SKM-1 treated with dmso at 0.1 percent for 144 hours (cell line): ENCODE results near the gene CYP2A7.
"Not testable (repeated sequence)": the region's sequence is repeated elsewhere in the genome, so short reads cannot be mapped to it uniquely, and the experiment has no call there.

Experiments
- DNase-seq: peaks from one replicate; lab custom pipeline; 2025; ENCODE audit not compliant: unreplicated experiment; lab: John Stamatoyannopoulos, UW

Gene CYP2A7

DNA sequence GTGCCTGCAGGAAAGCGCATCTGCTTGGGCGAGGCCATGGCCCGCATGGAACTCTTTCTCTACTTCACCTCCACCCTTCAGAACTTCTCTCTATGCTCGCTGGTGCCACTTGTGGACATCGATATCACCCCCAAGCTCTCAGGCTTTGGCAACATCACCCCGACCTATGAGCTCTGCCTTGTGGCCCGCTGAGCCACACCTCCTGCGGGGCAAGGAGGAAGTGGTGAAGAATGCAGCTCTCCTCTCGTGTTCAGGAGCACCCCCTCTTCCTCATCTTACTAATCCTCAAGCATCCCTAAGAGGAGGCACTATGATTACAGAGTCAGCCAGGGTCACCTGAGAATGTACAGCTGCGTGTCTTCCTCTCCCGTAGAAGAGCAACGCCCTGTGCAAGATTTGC is 17.9 kb upstream of the CYP2A7 start:
- peak; percentile 84 for DNase-seq

DNA sequence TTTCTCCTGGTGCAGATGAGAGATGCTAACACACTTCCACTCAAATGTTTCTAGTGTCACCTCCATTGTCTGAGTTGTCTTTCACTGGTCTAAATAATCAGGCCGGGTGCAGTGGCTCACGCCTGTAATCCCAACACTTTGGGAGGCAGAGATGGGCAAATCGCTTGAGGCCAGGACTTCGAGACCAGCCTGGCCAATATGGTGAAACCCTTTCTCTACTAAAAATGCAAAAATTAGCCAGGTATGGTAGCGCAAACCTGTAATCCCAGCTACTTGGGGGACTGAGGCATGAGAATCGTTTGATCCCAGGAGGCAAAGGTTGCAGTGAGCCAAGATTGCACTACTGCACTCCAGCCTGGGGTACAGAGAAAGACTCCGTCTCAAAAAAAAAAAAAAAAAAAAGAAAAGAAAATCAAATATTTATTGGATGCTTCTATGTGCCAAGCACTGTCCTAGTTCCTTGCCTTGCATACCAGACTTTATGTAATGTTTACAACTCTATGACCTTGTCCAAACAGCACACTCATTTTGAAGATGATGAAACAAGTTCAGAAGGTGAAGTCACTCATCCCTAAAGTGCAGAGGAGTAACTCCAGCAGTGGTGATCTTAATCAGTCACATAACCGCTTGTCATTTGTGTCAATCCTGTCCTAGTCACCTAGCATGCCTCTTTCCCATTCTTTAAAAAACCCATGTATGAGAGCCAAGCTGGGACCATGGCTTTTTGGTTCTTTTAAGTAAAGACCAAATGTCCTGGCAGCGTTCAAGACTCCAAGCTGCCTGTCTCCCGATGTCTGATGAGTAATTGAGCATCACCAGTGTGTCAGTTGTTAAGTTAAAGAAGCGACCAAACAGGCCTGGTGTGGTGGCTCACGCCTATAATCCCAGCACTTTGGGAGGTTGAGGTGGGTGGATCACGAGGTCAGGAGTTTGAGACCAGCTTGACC is 15.1 kb upstream of the CYP2A7 start:
- DNase-seq, result not testable (repeated sequence)

DNA sequence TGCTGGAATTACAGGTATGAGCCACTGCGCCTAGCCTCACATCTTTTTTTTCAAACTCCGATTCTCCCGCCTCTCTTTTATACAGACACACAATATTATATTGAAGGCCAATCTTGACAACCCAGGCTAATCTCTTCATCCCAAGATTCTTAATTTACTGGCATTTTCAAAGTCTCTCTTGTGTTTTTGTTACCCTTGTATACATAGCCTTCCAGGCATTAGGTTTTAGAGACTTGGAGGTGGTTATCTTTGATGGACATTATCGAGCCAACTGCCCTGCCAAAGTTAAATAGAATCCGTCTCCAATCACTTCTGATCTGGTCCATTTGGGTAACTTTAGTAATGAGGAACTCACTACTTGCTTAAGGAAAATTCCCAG is 14.4 kb upstream of the CYP2A7 start:
- DNase-seq, result no peak

DNA sequence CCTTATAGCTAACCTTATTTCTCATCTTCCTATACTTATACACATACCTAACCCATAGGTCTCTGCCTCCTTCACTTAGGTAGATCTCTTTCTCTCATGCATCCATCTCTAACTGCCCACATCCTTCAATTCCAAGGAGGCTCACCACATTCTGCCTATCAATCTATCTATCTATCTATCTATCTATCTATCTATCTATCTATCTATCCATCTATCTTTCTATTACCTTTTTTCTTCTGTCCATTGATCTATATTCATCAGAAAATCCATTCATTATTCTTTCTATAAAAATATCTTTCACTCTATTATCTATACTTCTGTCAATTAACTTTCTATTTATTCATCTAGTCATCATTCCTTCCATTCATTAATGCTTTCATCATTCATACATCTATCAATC is 11.1 kb upstream of the CYP2A7 start:
- DNase-seq, result no peak

DNA sequence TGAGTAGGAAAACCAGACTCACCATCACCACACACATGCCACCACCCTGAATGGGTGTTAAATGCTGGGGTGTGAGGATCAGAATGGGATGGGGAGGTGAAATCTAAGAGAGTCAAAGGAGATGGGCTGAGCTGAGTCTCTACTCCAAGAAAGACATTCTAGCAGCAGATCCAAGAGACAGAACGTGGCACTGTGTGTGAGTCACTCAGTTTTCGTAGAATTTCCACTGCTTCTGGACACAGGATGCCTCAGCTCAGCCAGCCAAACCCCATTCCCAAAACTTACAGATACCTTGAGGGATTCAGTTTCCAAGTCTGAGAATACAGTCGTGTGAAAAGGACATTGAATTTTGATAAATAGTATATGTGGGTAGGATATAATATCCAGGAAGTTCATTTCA is 7.3 kb upstream of the CYP2A7 start:
- no peak for DNase-seq

DNA sequence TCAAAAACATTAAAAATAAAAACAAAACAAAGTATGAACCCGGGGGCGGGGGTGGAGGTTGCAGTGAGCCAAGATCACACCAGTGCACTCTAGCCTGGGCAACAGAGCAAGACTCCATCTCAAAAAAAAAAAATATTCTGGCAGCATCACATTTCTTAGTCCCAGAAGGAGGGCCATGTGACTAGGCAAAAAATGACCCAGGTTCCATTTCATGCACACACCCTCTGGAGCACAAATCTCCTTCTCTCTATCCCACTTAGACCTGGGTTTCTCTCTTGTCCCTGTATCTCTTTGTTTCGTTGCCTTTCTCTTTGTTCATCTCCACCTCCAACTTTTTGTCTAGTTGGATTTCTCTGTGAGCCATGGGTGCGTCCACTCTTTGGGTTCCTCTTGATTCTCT is 6.2 kb upstream of the CYP2A7 start:
- DNase-seq, result no peak

DNA sequence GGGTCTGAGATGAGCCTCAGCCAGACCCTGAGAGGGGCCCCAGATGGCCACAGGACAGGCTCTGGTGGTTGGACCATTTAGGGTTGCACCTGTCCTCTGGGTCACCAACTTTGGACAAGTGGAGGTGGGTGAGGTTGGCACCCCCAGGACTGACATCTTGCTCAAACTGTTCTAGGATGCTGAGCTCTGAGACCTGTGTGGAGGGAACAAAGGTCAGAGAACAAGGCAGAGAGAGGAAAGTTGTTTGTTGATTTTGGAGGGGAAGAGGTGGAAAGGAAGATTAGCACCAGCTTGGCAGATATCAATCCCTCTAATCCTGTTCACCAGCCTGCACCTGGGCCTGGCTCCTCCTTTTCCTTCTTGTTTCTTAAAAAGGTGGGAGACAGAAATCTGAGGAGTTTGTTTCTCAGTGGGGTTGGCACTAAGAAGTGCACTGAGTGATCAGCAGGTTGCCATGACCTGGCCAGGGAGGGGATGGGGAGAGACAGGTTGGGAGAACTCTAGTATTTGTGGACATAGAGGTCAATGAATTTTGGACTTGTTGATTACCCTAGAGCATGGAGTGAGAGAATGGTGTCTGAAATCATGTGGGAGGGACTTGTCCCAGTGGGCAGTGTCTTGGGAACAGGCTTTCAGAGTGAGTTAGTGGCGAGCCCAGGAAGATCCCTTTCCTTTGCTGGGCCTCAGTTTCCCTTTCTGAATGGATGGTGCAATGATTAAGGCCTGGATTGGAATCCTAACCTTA is 2.3 kb upstream of the CYP2A7 start:
- DNase-seq, result not testable (repeated sequence)

DNA sequence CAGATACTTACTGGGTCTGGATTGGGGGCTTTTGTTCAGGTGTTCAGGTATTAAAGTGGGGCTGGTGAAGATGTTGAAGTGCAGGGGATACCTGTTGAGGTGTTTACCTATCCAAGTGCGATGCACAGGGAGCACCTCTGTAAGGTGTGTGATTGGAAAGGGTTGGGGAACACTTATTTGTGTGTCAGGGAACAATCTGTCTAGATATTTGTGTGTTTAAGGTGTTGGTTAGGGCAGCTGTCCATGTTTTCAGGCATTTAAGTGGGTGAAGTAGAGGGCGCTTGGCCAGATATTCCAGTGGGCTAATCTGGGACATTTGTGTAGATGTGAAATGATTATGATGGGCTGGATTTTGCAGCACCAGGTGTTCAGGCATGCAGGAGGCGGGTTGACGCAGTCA is 2.7 kb downstream of the CYP2A7 start:
- DNase-seq, result not testable (repeated sequence)

DNA sequence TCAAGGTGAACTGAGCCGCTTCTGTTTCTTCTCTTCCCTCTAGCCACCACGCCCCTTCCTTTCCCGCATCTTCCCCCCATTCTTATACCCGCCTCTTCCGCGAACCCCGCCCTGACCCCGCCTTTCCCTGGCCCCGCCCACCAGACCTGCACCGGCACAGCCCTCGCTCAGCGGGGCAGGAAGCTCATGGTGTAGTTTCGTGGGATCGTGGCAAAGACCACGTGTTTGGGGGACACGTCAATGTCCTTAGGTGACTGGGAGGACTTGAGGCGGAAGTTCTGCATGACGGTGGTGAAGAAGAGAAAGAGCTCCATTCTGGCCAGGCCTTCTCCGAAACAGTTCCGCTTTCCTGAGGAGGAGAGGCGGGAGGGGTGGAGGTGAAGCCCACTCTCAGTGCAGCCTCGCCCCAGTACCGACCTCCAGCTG is 6.5 kb downstream of the CYP2A7 start:
- peak; percentile 42 for DNase-seq

DNA sequence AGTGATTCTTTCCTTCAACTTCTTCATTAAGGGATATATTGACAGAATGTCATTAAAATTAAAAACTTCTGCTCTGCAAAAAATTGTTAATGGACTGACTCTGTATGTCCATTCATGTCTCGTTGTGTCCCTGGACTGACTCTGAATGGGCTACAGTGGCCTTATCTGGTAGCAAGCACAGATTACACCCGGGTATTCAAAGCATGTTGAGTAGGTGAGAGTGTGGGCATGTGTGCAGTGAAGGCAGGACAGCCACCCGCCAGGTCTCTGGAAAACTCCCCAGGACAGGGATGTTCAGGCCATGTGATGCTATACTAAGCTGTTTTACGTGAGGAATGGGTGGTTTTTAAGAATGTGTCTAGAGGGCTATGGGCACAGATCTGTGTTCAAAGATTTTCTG is 7.2 kb downstream of the CYP2A7 start:
- DNase-seq, result not testable (repeated sequence)

DNA sequence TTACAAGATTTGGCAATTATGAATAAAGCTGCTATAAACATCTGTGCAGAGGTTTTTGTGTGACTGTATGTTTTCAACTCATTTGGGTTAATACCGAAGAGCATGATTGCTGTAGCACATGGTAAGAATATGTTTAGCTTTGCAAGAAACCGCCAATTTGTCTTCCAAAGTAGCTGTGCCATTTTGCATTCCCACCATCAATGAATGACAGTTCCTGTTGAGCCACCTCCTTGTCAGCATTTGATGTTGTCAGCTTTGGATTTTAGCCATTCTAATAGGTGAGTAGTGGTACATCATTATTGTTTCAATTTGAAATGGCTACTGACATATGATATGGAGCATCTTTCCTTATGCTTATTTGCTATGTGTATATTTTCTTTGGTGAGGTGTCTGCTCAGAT is 8.2 kb downstream of the CYP2A7 start:
- DNase-seq, result not testable (repeated sequence)

DNA sequence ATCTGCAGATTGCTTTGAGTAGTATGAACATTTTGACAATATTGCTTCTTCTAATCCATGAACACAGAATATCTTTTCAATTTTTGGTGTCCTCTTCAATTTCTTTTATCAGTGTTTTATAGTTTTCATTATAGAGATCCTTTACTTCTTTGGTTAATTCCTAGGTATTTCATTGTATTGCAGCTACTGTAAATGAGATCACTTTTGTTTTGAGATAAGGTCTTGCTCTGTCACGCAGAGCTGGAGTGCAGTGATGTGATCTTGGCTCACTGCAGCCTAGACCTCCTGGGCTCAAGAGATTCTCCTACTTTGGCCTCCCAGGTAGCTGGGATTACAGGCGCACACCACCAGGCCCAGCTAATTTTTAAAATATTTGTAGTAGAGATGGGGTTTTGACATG is 9.8 kb downstream of the CYP2A7 start:
- DNase-seq, result no peak

DNA sequence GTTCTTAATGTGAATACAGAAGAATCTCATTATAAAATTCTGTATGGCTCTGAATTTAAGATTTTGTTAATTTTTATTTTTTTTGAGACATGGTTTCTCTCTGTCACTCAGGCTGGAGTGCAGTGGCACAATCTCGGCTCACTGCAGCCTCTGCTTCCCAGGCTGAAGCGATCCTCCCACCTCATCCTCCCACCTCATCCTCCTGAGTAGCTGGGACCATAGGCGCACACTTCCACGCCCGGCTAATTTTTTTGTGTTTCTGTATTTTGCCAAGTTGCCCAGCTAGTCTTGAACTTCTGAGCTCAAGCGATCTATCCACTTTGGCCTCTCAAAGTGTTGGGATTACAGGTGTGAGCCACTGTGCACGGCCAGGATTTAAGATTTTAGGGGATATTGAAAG is 14.3 kb downstream of the CYP2A7 start:
- no peak for DNase-seq

DNA sequence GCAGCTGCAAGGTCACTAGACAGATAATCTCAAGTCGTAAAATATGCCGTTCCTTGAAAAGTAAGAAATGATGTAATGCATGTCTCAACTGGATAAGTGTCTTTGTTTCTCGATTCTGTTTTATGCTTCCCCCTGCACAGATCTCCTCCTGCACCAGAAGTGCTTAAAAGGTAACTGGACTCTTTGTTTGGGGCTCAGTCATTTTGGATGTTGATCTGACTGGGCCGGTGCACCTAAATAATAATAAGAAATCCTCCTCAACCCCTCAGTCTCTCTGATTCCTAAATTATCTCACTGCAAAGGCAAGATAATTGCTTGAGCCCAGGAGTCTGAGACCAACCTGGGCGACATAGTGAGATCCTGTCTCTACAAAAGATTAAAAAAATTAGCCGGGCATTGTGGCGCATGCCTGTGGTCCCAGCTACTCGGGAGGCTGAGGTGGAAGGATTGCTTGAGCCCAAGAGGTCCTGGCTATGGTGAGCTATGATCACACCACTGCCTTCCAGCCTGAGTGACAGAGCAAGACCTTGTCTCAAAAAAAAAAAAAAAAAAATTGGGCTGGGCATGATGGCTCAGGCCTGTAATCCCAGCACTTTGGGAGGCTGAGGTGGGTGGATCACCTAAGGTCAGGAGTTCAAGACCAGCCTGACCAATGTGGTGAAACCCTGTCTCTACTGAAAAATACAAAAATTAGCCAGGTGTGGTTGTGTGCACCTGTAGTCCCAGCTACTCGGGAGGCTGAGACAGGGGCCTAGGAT is 17.1 kb downstream of the CYP2A7 start:
- DNase-seq, result peak; percentile 40

DNA sequence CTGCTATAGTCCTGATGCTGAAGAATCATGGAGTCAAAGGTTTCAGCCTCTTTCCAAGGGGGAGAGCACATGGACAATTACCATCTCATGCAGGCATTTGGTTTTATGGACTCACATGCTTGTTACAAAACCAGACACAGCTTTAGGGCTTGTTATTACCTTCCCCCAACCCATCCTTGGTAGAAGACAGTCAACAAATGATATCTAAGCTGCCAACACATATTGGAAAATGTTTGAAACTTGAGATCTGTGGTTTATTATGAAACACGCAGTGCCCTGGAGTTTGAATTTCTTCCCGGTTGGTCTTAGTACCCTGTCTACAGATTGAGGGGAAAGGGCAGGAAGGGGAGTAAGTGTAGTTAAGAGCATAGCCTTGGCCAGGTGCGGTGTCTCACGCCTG is 19.2 kb downstream of the CYP2A7 start:
- no peak for DNase-seq

DNA sequence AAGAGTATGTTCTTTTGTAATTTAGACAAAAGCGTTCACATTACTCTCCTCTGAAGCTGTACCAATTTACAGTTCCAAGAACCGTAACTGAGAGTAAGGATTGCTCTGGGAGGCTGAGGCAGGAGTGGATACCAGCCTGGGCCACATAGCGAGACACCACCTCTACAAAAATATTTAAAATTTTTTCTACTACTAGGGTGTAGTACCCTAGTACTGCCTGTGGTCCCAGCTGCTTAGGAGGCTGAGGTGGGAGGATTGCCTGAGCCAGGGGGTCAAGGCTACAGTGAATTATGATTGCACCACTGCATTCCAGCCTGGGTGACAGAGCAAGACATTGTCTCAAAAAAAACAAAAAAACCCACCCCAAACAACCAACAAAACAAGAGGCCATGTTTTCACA is 19.7 kb downstream of the CYP2A7 start:
- no peak for DNase-seq

DNA sequence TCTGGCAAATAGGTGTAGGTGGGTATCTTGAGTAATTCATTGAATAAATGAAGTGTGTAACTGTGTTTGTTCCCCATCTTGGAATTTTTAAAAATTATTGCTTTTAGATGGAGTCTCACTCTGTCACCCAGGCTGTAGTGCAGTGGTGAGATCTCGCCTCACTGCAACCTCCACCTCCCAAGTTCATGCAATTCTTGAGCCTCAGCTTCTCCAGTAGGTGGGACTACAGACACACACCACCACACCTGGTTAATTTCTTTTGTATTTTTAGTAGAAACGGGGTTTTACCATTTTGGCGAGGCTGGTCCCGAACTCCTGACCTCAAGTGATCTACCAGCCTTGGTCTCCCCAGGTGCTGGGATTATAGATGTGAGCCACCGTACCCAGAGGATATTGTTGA is 23.9 kb downstream of the CYP2A7 start:
- DNase-seq, result no peak

DNA sequence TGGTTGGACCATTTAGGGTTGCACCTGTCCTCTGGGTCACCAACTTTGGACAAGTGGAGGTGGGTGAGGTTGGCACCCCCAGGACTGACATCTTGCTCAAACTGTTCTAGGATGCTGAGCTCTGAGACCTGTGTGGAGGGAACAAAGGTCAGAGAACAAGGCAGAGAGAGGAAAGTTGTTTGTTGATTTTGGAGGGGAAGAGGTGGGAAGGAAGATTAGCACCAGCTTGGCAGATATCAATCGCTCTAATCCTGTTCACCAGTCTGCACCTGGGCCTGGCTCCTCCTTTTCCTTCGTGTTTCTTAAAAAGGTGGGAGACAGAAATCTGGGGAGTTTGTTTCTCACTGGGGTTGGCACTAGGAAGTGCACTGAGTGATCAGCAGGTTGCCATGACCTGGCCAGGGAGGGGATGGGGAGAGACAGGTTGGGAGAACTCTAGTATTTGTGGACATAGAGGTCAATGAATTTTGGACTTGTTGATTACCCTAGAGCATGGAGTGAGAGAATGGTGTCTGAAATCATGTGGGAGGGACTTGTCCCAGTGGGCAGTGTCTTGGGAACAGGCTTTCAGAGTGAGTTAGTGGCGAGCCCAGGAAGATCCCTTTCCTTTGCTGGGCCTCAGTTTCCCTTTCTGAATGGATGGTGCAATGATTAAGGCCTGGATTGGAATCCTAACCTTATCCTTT is 29.4 kb downstream of the CYP2A7 start:
- DNase-seq, result not testable (repeated sequence)

DNA sequence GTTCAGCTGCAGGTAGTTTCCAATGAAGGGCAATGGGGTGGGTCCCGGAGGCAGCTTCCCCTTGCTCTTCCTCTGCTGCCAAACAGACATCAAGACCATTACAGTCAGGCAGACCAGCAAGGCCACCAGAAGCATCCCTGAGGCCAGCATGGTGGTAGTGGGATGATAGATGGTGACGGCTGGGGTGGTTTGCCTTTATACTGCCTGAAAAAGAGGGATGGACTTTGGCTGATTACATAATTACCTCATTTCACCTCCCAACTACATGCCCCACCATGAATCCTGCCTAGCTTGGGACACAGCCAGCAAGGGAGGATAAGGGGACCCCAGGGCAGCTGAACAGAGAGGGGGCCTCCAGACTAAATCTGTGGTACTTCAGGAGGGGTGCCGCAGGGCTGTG is 31.8 kb downstream of the CYP2A7 start, which contains the start of gene CYP2A6:
TSS of gene CYP2A6 (minus strand) at position 171 of the 400 bp plus-strand sequence. CDS start at position 150, 21 bp downstream.
- DNase-seq, result not testable (repeated sequence)

DNA sequence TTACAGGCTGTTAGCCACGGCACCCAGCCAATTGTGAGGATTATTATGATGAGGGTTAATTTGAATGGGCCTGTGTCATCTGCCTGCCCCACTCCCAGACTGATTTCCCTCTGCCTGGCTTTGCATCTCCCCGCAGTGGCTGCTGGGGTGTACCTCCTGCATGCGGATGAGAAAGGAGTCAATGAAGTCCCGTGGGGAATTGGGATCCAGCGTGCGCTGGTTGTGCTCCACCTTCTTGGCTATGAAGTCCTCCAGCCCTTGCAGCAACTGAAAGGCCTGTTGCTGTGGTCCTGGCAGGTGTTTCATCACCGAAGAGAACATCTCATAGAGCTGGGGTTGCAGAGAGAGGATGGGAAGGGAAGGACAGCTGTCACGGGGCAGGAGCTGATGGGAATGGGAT is 35.3 kb downstream of the CYP2A7 start:
- DNase-seq, result not testable (repeated sequence)

DNA sequence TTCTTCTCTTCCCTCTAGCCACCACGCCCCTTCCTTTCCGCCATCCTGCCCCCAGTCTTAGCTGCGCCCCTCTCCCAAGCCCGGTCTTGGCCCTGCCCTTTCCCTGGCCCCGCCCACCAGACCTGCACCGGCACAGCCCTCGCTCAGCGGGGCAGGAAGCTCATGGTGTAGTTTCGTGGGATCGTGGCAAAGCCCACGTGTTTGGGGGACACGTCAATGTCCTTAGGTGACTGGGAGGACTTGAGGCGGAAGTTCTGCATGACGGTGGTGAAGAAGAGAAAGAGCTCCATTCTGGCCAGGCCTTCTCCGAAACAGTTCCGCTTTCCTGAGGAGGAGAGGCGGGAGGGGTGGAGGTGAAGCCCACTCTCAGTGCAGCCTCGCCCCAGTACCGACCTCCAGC is 38.4 kb downstream of the CYP2A7 start:
- DNase-seq, result peak; percentile 17
